Heart left ventricle (tissue), 16 donors: ENCODE measurements around the gene CACNA1D. TPM values are rescaled to one million over a fixed set of nuclear protein-coding genes. Genes with fewer than 3 reads are reported as not detected.

Source experiments
- ATAC-seq, 4 donors: fragments of 200-7000 bp; cut with Tn5 transposase; one replicate each; pipeline ENCODE4 v1.9.1; 2020 to 2022; ENCODE audit warnings: moderate library complexity in 4 of 4, mild to moderate bottlenecking in 3 of 4, moderate number of reproducible peaks in 1 of 4
- DNase-seq, 5 donors: peaks; one replicate each; pipeline ENCODE4 v3.0.0-alpha.2; 2020
- H3K27ac ChIP-seq, 12 donors: fragments of 200-600 bp; sonication (generic) in 4 of 12; one replicate each; pipeline versions ENCODE4 v1.5.0 to v1.8.0; 2016 to 2022; ENCODE audit warnings: mild to moderate bottlenecking in 2 of 12
- H3K27me3 ChIP-seq, 9 donors: fragments of 200-600 bp; sonication (generic) in 2 of 9; one replicate each; pipeline versions ENCODE4 v1.5.1 to v1.8.0; 2016 to 2022; ENCODE audit warnings: mild to moderate bottlenecking in 3 of 9
- H3K36me3 ChIP-seq, 9 donors: fragments of 200-600 bp; sonication (generic) in 2 of 9; one replicate each; pipeline versions ENCODE4 v1.5.0 to v1.8.0; 2018 to 2022; ENCODE audit warnings: mild to moderate bottlenecking in 2 of 9
- H3K4me1 ChIP-seq, 12 donors: fragments of 200-600 bp; sonication (generic) in 4 of 12; one replicate each; pipeline versions ENCODE4 v1.5.0 to v1.8.0; 2016 to 2022; ENCODE audit warnings: mild to moderate bottlenecking in 3 of 12
- H3K4me3 ChIP-seq, 12 donors: fragments of 200-600 bp; sonication (generic) in 4 of 12; one replicate each; pipeline versions ENCODE4 v1.5.0 to v1.8.0; 2017 to 2022; ENCODE audit warnings: mild to moderate bottlenecking in 9 of 12, moderate library complexity in 4 of 12
- H3K9me3 ChIP-seq, 12 donors: fragments of 200-600 bp; sonication (generic) in 4 of 12; one replicate each; pipeline versions ENCODE4 v1.5.0 to v1.8.0; 2016 to 2022; ENCODE audit warnings: mild to moderate bottlenecking in 1 of 12
- POLR2A ChIP-seq, 2 donors: fragments of 450-650 bp; IDR thresholded peaks; one replicate each; pipeline ENCODE4 v1.6.1; 2017; ENCODE audit warnings: antibody characterized with exemption in 2 of 2, mild to moderate bottlenecking in 2 of 2, moderate library complexity in 2 of 2
- WGBS, 4 donors: extraction: QIAGEN DNeasy Blood & Tissue Kit in 2 of 4; methylation state at CpG; one replicate each; pipeline versions ENCODE4 v1.1.5 to v1.1.7; 2013 to 2018; 5-methylcytosine and 5-hydroxymethylcytosine counted together
- intact Hi-C, 10 donors: fragments of 100-400 bp; cut with DNase I; formaldehyde crosslinking; loops; one replicate each; pipeline versions ENCODE4 v1.11.1 to v1.14.2; 2022
- polyA plus RNA-seq, 2 donors: library from polyadenylated mRNA; stranded (reverse); fragments of 200-250 nt; gene quantifications; one replicate each; pipeline ENCODE4 v1.2.3, GENCODE V29; 2013
- total RNA-seq, 9 donors: library from RNA; depleted of rRNA in 2 of 9; stranded (reverse); fragments of >200 nt in 2 of 9; fragmentation: NEBNext Ultra II Directional in 3 of 9; extraction: Animal tissue kit (Norgen Biotek cat#: 25700) in 3 of 9; gene quantifications; one replicate each; pipeline versions ENCODE4 v1.1.0 to v1.2.4, GENCODE V29; 2016 to 2023
- TF ChIP-seq, protein P1 (sequence below), 12 donors: fragments of 200-600 bp; sonication (generic) in 4 of 12; IDR thresholded peaks; one replicate each; pipeline versions ENCODE4 v1.5.0 to v1.8.0; 2018 to 2022; ENCODE audit warnings: antibody characterized with exemption in 12 of 12, mild to moderate bottlenecking in 5 of 12
- donor health status: ischemic (EF 13 %, LVEDD 7.1; RV severe dilation, severe dysfunction).
- donor health status: healthy with polysubstance abuse.
- donor health status: DM: no; HTN: yes; CAD: no.
- donor health status: DM: no; HTN: no; CAD: no.
- donor health status: ischemic (EF 25% LVEDD 6.9; RV normal size, moderate dysfunction).
- donor health status: ischemic (EF 25% LVEDD 5.7; RV mildly dilated, moderate dysfunction).
- donor health status: healthy.
- donor health status: DM: yes; HTN: yes; CAD: no.
- donor health status: ischemic (EF 35%, LVEDD 5.7; RV mildly dilated, moderate dysfunction).
- donor health status: nonischemic (EF 11% LVEDD 7.7; RV severe dilation, severe dysfunction).
- donor health status: DM: yes; HTN: yes; CAD: no.
- donor health status: PGD.
- donor health status: ischemic (EF 29% LVEDD 5.4; RV normal size, mild dysfunction).
- donor health status: nonischemic (EF 23%, LVEDD 6.1; RV moderate dilation, normal function).

CACNA1D gene
- total and polyA plus RNA-seq, 11 donors = 0.06 to 2.4 (median 0.40) TPM; not detected in 1

DNA sequence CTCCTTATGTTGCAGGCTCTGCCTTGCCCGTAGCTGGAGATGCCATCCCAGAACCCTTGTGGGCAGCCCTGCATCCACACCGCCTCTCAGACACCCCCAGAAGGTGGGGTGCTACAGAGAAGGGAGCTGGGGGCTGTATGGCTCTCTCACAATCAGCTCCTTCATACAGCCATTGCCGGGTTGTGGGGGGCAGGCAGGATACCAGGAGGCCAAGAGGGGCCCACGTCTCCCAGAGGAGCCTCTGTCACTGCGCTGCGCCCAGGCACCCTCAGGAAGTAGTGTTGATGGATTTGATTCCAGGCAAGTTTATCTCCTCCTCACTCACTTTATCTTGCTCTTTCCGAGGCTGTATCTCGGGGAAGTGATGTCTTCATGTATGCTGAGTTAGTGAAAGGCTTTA lies 180.2 kb downstream of the CACNA1D start:
- H3K9me3 ChIP-seq = no peaks in the 10 kb centered on the region
- no peak for DNase-seq
- no peak overlapping the region for H3K27ac ChIP-seq
- no peak overlapping the region for H3K4me3 ChIP-seq
- peaks cover 0 to 18% (median 3%) of the 10 kb centered on the region in 9 donors for H3K27me3 ChIP-seq
- 51 to 62% (median 55%) methylated on average over 7 to 8 of the region's 8 CpGs for WGBS, 4 donors
- intact Hi-C loops = no loop called here
- peaks cover 0 to 6% (median 0%) of the 10 kb centered on the region in 12 donors for H3K4me1 ChIP-seq
- H3K36me3 ChIP-seq = no peaks in the 10 kb centered on the region
- no peak for ATAC-seq
- TF ChIP-seq, protein P1, sequence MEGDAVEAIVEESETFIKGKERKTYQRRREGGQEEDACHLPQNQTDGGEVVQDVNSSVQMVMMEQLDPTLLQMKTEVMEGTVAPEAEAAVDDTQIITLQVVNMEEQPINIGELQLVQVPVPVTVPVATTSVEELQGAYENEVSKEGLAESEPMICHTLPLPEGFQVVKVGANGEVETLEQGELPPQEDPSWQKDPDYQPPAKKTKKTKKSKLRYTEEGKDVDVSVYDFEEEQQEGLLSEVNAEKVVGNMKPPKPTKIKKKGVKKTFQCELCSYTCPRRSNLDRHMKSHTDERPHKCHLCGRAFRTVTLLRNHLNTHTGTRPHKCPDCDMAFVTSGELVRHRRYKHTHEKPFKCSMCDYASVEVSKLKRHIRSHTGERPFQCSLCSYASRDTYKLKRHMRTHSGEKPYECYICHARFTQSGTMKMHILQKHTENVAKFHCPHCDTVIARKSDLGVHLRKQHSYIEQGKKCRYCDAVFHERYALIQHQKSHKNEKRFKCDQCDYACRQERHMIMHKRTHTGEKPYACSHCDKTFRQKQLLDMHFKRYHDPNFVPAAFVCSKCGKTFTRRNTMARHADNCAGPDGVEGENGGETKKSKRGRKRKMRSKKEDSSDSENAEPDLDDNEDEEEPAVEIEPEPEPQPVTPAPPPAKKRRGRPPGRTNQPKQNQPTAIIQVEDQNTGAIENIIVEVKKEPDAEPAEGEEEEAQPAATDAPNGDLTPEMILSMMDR (IDR thresholded peaks at IDR 0.05) = no peak
- no peak for TF ChIP-seq POLR2A (IDR thresholded peaks at IDR 0.05)

DNA sequence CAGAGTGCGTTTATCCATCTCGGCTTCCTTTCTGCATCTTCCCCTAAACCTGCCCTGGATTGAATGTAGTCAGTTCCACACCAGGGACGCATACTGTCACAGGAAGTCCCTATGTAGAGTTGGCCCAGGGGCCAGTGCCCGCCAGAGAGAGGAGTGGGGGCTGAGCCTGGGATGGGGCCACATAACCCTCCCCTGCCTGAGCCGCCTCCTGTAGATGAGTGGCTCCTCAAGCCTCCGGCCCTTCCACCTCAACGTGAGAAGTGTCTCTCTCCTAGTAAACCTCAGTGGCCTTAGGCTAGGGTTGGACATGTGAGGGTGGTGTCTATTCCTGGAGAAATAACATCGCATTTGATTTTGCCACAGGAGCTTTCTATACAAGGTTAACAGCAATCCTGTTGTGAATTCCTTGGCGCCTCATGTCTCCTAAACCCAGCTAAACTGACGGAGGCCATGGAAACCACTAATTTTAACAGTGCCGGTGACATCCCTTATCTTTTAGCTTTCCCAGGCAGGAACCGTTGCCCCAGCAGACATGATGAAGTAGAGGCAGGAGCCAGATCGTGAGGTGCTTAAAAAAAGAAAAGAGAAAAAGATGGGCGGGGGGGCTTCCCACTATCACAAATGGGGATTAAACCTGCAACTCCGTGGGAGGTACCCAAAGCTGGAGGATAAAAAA lies 180.7 kb downstream of the CACNA1D start:
- H3K4me3 ChIP-seq = no peak overlapping the region
- no peaks in the 10 kb centered on the region for H3K9me3 ChIP-seq
- H3K27ac ChIP-seq = no peak overlapping the region
- no peaks in the 10 kb centered on the region for H3K36me3 ChIP-seq
- H3K4me1 ChIP-seq = peaks cover 0 to 6% (median 0%) of the 10 kb centered on the region in 12 donors
- DNase-seq (no peak), ATAC-seq (peak in 2 of 4 donors; percentile 24 to 37)
- peaks cover 0 to 13% (median 3%) of the 10 kb centered on the region in 9 donors for H3K27me3 ChIP-seq
- WGBS, 4 donors = 52 to 61% (median 56%) methylated on average over 12 to 15 of the region's 15 CpGs
- TF ChIP-seq, protein P1 (IDR thresholded peaks at IDR 0.05) = no peak
- no peak for TF ChIP-seq POLR2A (IDR thresholded peaks at IDR 0.05)
- intact Hi-C loops = loop anchor here in 2 of 10 donors (5.0 kb wide), 2 partner anchors 37 to 247 kb away; no protein-coding TSS in a partner anchor

DNA sequence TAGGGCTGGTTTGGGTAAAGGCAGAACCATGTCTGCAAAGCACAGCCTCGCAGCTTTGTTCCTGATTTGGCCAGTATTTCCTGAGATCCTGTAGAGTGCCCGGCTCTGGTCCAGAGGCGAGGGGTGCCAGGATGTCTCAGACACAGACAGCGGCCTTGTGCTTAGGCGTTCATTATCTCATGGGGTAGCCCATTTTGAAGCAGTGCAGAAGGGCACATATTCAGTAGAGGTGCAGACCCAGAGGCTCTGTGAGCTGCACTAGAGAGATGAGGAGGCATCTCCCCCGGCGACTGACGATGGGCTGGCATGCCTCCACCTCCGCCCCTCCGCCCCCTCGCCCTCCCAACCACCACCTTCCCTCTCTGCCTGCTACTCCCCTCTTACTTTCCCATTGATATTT lies 181.5 kb downstream of the CACNA1D start:
- no peak for DNase-seq
- Histone ChIP-seq H3K27ac (no peak overlapping the region), H3K9me3 (no peaks in the 10 kb centered on the region), H3K4me1 (peaks cover 0 to 6% (median 0%) of the 10 kb centered on the region in 12 donors), H3K4me3 (no peak overlapping the region), H3K36me3 (no peaks in the 10 kb centered on the region), H3K27me3 (peaks cover 0 to 20% (median under 1%) of the 10 kb centered on the region in 9 donors)
- TF ChIP-seq, protein P1 (IDR thresholded peaks at IDR 0.05) = no peak
- TF ChIP-seq POLR2A (IDR thresholded peaks at IDR 0.05) = no peak
- WGBS, 4 donors = 67 to 76% (median 73%) methylated on average over 11 of the region's 11 CpGs
- peak in 1 of 4 donors; percentile 14 for ATAC-seq
- intact Hi-C loops = loop anchor here in 4 of 10 donors (2.0 to 5.0 kb wide), 3 partner anchors 35 to 246 kb away; no protein-coding TSS in a partner anchor

DNA sequence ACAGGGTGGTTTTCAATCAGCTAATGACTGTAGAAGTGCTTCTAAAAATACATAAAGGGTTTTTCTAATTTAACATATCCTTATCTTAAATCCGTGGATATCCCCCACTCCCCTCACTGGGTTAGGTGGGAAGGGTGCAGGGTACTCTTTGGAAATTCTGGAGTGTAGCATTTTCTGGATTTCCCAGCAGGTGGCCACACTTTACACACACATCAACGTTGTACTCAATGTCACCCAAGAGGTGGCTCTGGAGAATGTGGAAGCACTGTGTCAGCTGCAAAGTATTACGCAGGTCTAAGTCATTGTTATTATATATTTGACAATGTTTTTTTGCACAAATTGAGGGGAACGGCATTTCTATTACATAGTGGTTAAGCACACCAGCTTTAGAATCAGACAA lies 183.0 kb downstream of the CACNA1D start:
- DNase-seq (peak in 1 of 5 donors; percentile 19), ATAC-seq (peak; percentile 40 to 87 (median 82))
- H3K9me3 ChIP-seq = no peaks in the 10 kb centered on the region
- peaks cover 0 to 29% (median 2%) of the 10 kb centered on the region in 9 donors for H3K27me3 ChIP-seq
- WGBS, 4 donors = 26 to 35% (median 31%) methylated on average over 4 of the region's 4 CpGs
- peaks cover 0 to 6% (median 0%) of the 10 kb centered on the region in 12 donors for H3K4me1 ChIP-seq
- no peak for TF ChIP-seq POLR2A (IDR thresholded peaks at IDR 0.05)
- TF ChIP-seq, protein P1 (IDR thresholded peaks at IDR 0.05) = peak in 11 of 12 donors; percentile 16 to 54 (median 35)
- intact Hi-C loops = loop anchor here in 5 of 10 donors (1.0 to 5.0 kb wide), 4 partner anchors 31 to 245 kb away; no protein-coding TSS in a partner anchor
- H3K4me3 ChIP-seq = no peak overlapping the region
- H3K27ac ChIP-seq = no peak overlapping the region
- H3K36me3 ChIP-seq = no peaks in the 10 kb centered on the region
